A172 (cell line): ENCODE measurements around the gene BAG1. TPM values are rescaled to one million over a fixed set of nuclear protein-coding genes. Genes with fewer than 3 reads are reported as not detected.

Experiments
- DNase-seq: peaks from one replicate; pipeline ENCODE4 v3.0.0-alpha.2; 2015; ENCODE audit warnings: low spot score
- total RNA-seq: library from RNA; depleted of rRNA; stranded (reverse); fragments of >200 nt; shearing (Covaris generic); gene quantifications from 2 replicates; pipeline ENCODE4 v1.2.3, GENCODE V29; 2014

BAG1 gene
- total RNA-seq, 1 experiment from 2014 or later = 30.7 TPM

- no peak for DNase-seq
These were observed 9.4 kb upstream of the BAG1 start for GRCh38 chr9:33273972-33274328.

- no peak for DNase-seq
These were observed 8.9 kb upstream of the BAG1 start for GRCh38 chr9:33273266-33273971.

GRCh38 chr9:33272061-33272460, 7.6 kb upstream of the BAG1 start:
- no peak for DNase-seq

- no peak for DNase-seq
These were observed 5.6 kb upstream of the BAG1 start for GRCh38 chr9:33270146-33270545.

GRCh38 chr9:33267151-33267767, 2.8 kb upstream of the BAG1 start:
- no peak for DNase-seq

- no peak for DNase-seq
These were observed 830 bp upstream of the BAG1 start for GRCh38 chr9:33265211-33265865.

GRCh38 chr9:33264003-33264472, 470 bp downstream of the BAG1 start:
- no peak for DNase-seq

GRCh38 chr9:33263131-33264002, 1.1 kb downstream of the BAG1 start:
- DNase-seq = no peak

- DNase-seq = no peak
These were observed 4.1 kb downstream of the BAG1 start for GRCh38 chr9:33260372-33260771.

- DNase-seq = no peak
These were observed 7.2 kb downstream of the BAG1 start for GRCh38 chr9:33257276-33257675.

GRCh38 chr9:33256236-33256635, 8.3 kb downstream of the BAG1 start:
- DNase-seq = no peak

- no peak for DNase-seq
These were observed 9.0 kb downstream of the BAG1 start for GRCh38 chr9:33255471-33255870.

- DNase-seq = no peak
These were observed 9.5 kb downstream of the BAG1 start for GRCh38 chr9:33255014-33255413.

- DNase-seq = no peak
These were observed 10.3 kb downstream of the BAG1 start for GRCh38 chr9:33254211-33254610.

- DNase-seq = no peak
These were observed 14.0 kb downstream of the BAG1 start for GRCh38 chr9:33250458-33250995.

GRCh38 chr9:33249983-33250382, 14.5 kb downstream of the BAG1 start:
- no peak for DNase-seq

GRCh38 chr9:33249087-33249658, 15.3 kb downstream of the BAG1 start:
- DNase-seq = no peak

- no peak for DNase-seq
These were observed 15.9 kb downstream of the BAG1 start for GRCh38 chr9:33248606-33249005.

- DNase-seq = no peak
These were observed 18.1 kb downstream of the BAG1 start for GRCh38 chr9:33246269-33246860.

GRCh38 chr9:33245341-33245740, 19.2 kb downstream of the BAG1 start:
- DNase-seq = no peak

- DNase-seq = no peak
These were observed 20.2 kb downstream of the BAG1 start for GRCh38 chr9:33244137-33244784.
